HG02885 (cell line): ENCODE data around the gene OTUB2.
"Not testable (repeated sequence)": the region's sequence is repeated elsewhere in the genome, so short reads cannot be mapped to it uniquely, and the experiment has no call there.

ENCODE experiments used
- ATAC-seq: cut with Tn5 transposase; IDR thresholded peaks from one replicate; pipeline ENCODE4 v1.9.1; 2021; ENCODE audit warnings: mild to moderate bottlenecking; ENCODE audit not compliant: unreplicated experiment, poor library complexity

The OTUB2 gene

DNA sequence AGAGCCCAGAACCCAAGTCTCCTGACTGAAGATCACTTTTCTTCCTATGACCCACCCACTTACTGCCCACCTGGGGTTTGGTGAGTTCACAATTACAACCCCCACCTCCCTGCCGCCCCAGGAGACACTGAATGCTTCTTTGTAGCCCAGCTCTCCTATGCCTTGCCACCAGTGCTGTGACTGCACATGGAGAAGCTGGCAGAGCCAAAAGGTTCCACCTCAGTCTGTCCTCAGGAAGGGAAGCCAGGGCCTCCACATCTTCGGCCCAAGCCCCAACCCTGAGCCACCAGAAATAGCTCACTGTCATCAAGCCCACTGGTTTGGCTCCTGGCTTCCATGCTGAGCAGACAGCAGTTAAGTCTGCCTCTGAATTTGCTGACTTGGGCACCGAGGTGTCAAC is 25.6 kb downstream of the OTUB2 start:
- no peak for ATAC-seq

- no peak for ATAC-seq
Observed at GRCh38 chr14:94052199-94052598, 26.1 kb downstream of the OTUB2 start.

DNA sequence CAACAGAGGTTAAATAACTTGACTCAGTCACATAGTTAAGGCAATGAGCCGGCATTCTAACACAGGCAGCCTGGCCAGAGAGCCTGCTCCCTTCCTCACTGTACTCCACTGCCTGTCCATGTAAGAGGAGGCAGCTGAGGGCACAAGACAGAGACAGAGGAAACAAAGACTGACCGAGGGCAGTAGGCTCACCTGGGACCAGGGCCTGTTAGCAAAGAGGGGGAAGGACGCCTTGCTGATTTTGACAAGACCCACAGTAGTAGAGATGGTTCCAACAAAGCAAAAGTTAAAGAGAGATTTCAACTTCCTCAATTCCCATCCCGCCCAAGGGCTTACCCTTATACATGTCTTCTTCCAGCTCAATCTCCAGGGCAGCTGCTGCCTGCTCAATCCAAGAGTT is 26.5 kb downstream of the OTUB2 start:
- ATAC-seq: no peak

- no peak for ATAC-seq
Observed at GRCh38 chr14:94054401-94054800, 28.3 kb downstream of the OTUB2 start.

DNA sequence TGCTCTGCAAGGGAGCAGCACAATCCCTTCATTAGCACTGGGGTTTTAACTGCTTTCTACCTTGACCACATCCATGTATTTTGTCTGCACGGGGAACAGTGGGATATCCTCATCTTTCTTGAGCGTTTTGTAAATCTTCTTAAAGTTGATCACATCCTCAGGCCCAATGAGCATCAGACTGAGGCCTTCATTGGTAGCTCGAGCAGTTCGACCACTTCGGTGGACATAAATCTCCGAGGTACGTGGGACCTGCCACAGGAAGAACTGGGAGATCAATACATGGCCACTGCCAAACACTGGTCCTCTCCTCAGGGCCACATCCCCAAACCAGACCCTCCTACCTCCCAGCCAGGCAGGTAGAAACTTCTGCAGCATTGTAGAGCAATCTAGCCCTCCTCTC is 28.8 kb downstream of the OTUB2 start:
- no peak for ATAC-seq

- ATAC-seq: peak; percentile 89
Observed at GRCh38 chr14:94056579-94057308, 30.6 kb downstream of the OTUB2 start.

DNA sequence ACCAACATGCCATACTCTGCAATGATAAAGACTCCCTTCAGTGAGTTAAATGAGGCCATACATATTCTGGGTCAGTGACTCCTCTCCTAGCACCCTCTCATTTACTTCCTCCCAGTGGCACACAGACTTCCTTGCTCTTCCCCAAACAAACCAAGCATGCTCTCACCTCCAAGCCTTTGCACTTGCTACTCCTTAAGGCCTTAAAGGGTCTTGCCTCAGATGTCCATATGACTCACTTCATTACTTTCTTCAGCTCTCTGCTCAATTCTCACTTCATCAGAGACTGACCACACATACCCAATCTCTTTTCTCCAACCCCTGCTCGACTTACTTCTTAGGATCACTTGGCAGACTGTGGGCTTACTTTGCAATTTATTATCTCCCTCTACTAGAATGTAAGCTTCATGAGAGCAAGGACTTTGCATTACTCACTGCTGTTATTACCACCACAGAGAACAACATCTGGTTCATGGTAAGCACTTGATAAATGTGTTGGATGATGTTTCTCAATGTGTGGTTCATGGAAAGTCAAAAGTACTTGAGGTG is 32.1 kb downstream of the OTUB2 start:
- peak; percentile 40 for ATAC-seq

DNA sequence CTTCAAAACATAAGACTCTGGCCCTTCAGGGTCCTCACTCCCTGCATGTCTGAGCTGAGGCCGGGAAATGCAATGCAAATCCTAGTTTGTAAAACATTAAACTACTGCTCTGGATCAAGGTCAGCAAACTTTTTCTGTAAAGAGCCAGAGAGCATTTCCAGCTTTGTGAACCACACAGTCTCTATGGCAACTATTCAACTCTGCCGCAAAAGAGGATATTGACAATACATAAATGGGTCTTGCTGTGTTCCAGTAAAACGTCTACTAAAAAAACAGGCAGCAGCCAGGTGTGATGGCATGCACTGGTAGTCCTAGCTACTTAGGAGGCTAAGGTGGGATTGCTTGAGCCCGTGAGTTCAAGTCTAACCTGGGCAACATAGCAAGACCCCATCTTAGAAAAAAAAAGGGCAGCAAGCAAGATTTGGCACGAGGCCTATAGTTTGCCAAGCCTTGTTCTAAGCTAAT is 32.6 kb downstream of the OTUB2 start:
- ATAC-seq: no peak

GRCh38 chr14:94059998-94060397 is 33.9 kb downstream of the OTUB2 start:
- ATAC-seq: no peak

DNA sequence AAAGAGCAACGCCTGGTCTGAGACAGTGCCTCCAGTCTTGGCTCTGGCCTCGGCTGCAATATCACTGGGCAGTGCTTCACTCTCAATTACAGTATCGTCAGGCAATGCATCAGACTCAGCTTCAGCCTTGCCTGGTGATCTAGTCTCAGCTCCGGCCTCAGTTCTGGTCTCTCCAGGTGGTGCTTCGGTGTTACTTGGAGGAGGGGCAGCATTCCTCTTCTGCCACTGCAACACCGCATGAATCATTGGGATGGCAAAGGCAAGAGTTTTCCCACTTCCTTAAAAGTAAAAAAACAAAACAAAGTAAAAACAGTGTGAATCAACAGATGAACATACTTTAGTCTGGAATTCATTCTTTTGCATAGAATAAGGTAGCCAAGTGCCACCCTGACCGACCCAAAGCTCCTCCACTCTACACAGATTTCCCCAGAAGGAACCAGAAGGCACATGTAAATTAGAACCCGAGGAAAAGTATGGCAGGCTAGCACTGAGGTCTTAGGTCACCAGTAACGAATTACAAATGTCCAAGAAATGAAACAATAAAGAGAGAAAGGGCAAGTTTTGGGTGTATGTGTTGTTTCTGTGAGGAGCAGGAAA is 36.3 kb downstream of the OTUB2 start:
- ATAC-seq: no peak

GRCh38 chr14:94066089-94066676 is 40.0 kb downstream of the OTUB2 start:
- ATAC-seq: no peak

GRCh38 chr14:94072076-94072475 is 45.9 kb downstream of the OTUB2 start:
- not testable (repeated sequence) for ATAC-seq

GRCh38 chr14:94074534-94074933 is 48.4 kb downstream of the OTUB2 start:
- ATAC-seq: no peak

GRCh38 chr14:94075008-94075407 is 48.9 kb downstream of the OTUB2 start:
- no peak for ATAC-seq

- ATAC-seq: no peak
Observed at GRCh38 chr14:94077111-94077821, 51.1 kb downstream of the OTUB2 start.

DNA sequence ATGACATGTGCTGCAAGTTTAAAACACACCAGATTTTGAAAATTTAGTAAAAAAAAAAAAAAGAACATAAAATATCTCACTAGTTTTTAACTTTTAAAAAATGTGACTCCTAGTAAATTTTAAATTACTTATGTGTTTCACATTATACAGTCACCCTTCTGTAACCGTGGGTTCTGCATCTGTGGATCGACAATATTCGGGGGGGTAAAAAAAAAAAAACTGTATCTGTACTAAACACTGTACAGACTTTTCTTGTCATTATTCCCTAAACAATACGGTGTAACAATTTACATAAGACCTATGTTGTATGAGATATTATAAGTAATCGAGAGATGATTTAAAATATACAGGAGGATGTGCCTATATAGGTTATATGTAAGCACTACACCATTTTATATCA is 51.7 kb downstream of the OTUB2 start:
- no peak for ATAC-seq

DNA sequence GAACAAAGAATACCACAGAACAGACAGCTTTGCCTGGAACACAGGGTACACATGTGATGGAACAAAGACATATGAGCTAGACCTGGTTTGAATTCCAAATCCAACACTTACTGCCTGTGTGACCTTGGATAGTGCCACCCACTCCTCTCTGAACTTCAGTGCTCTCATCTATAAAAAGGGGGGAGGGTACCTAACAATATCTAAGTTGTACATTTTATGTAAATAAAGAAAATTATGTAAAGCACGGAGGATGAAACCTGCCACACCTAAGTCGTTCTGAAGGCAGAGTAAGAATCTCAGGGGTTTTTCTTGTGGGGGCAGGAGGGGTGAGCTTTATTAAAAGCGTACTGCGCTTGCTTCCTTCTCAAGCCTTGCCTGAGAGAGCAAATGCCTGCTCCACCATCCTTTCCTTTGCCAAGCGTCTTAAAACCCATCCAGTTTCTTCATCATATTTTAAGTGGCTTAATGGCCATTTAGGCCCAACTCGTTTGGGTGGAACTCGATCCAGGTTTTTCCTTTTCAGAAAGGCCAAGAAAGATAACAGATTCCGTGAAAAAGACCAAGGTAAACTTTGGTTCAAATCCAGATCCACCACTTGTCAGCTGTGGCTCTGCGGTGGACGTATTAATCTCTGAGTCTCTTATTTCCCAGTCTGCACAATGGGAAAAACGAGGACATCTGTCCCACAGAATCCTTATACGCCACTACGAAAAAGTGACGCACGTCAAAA is 53.9 kb downstream of the OTUB2 start:
- no peak for ATAC-seq

- peak; percentile 98 for ATAC-seq
Observed at GRCh38 chr14:94080621-94081385, 54.7 kb downstream of the OTUB2 start, which contains the start of the genes DDX24 and IFI27L1. Gene DDX24 (minus strand): TSS chr14:94081202. CDS start chr14:94079742, 1,460 bp downstream. Gene IFI27L1 (plus strand): TSS chr14:94081310. CDS start chr14:94096938, 15,628 bp downstream.

DNA sequence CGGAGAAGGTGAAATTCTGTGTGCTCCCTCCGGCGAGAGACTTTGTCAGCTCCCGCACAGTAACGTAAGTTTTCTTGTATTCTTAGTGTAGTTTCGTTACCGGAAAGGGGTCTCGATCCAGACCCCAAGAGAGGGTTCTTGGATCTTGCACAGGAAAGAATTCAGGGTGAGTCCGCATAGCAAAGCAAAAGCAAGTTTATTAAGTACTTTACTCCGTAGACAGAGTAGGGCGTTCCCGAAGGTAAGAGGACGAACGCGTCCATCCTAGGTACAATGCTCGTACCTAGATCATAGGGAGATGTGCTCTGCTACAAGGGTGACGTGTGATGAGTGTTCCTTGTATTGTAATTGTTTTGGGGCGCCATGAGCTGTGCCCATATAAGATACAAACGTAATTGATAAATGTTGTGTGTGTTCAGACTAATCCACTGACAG is 55.3 kb downstream of the OTUB2 start:
- peak; percentile 21 for ATAC-seq
